H1 (cell line): ENCODE measurements around the gene ZNF385C. TPM values are rescaled to one million over a fixed set of nuclear protein-coding genes. Genes with fewer than 3 reads are reported as not detected.

Source experiments
- GABPA ChIP-seq: IDR thresholded peaks from 2 replicates; pipeline ENCODE4 v1.6.1; 2011; ENCODE audit warnings: mild to moderate bottlenecking, low read length, moderate library complexity, borderline replicate concordance; ENCODE audit not compliant: insufficient read depth
- MAFK ChIP-seq: IDR thresholded peaks from 2 replicates; pipeline ENCODE4 v1.6.1; 2012; ENCODE audit warnings: low read depth, mild to moderate bottlenecking, improper control_type of control experiment, low read length
- polyA plus RNA-seq, 7 experiments: library from polyadenylated mRNA; depleted of rRNA in 3 of 7; stranded (reverse) in 5 of 7; unstranded in 2 of 7; fragments of >200 nt in 5 of 7; fragments of 200-250 nt in 2 of 7; gene quantifications; 1 replicate in 5 of 7; 2 replicates in 1 of 7; 4 replicates in 1 of 7; pipeline versions ENCODE4 v1.2.1 to v1.2.3, GENCODE V29; 2011 to 2013; ENCODE audit warnings: missing spikeins in 2 of 7, mixed read lengths in 2 of 7
- total RNA-seq: library from RNA; stranded (reverse); fragmentation: NEBNext Ultra II Directional; extraction: Animal tissue kit (Norgen Biotek cat#: 25700); gene quantifications from 2 replicates; pipeline ENCODE4 v1.2.1, GENCODE V29; 2021

ZNF385C gene
- total and polyA plus RNA-seq, 2 of the 8 experiments (the other 6 are each of a cell fraction or from before 2014, with no cell fraction given) = 3.9 to 6.1 TPM

DNA sequence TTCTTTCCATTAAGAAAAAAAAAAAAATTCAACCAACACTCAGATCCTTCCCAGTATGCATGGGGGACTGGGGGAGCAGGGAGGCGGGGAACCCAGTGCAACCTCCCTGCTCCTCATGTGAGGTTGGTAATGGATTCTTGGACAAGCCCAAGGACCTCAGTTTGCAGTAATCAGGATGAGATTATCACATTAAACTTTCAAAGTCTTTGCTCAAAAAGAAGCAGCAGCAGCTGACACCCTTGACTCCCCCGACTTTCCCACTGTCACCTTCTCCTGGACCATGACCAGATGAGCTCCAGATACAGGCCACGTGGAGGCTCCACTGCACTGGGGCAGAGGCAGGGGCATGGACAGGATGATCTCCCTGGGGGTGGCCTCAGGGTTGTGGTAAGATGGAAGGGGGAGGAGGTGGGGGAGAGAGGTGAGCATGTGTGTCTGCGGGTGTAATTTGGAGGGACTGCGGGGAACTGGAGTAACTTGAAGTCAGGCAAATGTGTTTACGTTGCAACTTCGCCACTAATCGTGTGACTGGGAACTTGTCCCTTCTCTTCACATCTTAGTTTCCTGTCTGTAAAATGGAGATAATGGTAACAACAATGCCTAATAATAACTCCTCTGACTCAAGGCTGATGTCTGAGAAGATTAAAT lies 19.8 kb downstream of the ZNF385C start (continued):
- TF ChIP-seq GABPA (no peak), MAFK (no peak)
